Amniotic stem cell (primary cell): ENCODE data around the gene ESYT1.
A peak's percentile ranks its signal among the peaks of the same experiment; 100 is the strongest.

ENCODE experiments used
- DNase-seq: peaks from one replicate; lab custom pipeline; 2025; lab: John Stamatoyannopoulos, UW

ESYT1 gene

DNA sequence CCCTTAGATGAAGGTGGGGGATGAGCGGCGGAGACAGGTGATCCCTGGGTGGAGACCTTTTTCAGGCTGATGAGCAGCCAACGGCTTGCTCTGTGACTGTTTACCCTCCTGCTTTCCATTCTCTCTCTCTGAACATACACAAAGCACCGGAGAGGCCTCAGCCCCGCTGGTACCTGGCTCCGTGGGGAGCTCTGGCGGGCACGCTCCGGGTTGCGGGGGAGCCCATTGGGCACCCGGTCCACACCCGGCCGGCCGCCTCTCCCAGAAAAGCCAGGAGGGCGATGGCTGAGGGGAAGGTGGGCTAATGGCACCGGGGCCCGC is 60.7 kb downstream of the ESYT1 start:
- DNase-seq, result no peak

- peak; percentile 83 for DNase-seq
Measured at GRCh38 chr12:56189099-56189917, 61.2 kb downstream of the ESYT1 start, which contains the start of gene SMARCC2. TSS of gene SMARCC2 (minus strand) at chr12:56189483. CDS start at chr12:56189461, 22 bp downstream.

GRCh38 chr12:56189918-56190694 is 62.0 kb downstream of the ESYT1 start:
- DNase-seq, result peak; percentile 61

DNA sequence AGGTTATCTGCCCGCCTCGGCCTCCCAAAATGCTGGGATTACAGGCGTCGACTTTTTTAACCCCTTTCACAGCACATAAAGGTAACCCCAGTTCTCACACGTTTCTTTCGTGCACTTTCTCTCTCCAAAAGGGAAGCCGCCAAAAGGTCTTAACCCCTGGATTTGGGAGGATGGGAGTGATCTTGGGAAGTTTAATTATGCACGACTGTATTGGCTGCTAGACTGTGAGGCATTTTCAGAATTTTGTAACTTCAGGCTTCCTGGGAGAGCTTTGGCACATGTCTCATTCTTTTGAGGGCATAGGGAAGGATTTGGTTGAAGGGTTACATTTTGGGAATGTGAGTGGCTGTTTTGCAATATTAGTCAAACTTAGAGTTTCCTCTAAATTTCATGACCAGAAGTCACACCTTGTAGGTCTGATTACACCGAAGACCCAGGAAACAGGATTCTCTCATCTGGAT is 62.7 kb downstream of the ESYT1 start:
- DNase-seq, result no peak

DNA sequence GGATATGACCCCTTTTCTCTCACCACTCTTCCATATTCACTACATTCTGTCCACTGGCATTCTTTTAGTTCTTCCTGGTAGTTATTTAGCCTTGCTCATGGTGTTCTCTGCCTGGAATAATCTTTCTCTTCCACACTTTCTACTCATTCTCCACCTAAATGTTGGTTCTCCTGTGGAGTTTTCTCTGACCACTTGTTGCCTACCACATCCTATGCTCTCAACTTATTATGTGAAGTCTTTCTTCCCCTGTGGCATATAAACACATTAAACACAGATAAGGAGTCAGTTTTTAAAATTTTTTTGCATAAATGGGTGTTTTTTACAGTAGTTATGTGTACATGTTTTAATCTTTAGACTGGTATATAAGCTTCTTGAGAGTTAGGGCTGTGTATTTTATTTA is 64.5 kb downstream of the ESYT1 start:
- DNase-seq, result no peak

DNA sequence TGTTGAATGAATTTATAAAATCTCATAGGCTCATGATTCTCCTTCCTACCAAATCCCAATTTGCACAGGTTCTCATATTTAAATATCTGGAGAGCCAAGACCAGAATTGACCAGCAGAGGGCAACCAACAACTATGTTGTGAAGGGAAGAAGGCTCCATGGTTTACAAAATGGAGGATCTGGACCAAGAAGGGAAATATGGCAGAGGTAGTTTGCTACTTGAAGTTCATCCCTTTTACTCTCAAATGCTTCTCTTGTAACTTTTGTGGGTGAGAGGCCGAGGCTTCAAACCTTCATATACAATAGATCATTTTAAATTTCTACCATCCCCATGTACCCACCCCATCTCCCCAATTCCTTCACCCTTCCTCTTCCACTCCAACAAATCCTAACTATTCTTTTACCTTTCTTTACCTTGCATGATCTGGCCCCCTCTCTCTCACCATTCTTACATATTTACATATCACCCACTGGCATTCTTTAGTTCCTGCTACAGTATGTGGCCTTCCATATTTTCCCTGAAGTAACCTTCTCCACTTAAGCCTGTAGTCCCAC is 65.0 kb downstream of the ESYT1 start:
- peak; percentile 84 for DNase-seq
